Measurements from ENCODE around the gene TSPAN16. TPM values are rescaled to one million over a fixed set of nuclear protein-coding genes. Genes with fewer than 3 reads are reported as not detected.

TSPAN16 gene
- total RNA-seq, 1 donor from 2014 or later = not detected

DNA sequence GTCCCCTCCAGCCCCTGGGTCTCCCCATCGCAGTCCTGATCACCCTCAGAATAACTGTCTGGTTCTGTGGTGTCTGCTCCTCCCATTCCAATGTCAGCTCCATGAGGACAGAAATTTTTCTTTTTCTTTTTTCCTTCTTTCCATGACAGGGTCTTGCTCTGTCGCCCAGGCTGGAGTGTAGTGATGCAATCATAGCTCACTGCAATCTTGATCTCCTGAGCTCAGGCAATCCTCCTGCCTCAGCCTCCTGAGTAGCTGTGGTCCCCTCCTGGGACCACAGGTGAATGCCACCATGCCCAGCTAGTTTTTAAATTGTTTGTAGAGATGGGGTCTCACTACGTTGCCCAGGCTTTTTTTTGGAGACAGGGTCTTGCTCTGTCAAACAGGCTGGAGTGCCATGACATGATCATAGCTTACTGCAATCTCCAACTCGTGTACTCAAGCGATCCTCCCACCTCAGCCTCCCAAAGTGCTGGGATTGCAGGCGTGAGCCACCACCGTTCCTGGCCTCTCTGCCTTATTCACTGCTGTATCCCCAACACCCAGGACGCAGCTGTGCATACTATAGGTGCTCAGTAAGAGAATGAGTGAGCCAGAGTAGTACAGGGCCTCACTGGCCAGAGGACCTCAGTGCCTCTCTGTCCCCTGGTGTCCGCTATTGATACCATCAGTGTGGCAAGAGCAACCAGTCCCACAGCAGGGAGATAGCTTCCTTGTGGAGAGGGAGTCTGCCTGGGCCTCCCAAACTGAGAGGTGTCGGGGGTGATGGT is 28.5 kb upstream of the TSPAN16 start:
- DNase-seq (ENCODE audit: low spot score in 2 of 2) = no peak
- no peak for FAIRE-seq

DNA sequence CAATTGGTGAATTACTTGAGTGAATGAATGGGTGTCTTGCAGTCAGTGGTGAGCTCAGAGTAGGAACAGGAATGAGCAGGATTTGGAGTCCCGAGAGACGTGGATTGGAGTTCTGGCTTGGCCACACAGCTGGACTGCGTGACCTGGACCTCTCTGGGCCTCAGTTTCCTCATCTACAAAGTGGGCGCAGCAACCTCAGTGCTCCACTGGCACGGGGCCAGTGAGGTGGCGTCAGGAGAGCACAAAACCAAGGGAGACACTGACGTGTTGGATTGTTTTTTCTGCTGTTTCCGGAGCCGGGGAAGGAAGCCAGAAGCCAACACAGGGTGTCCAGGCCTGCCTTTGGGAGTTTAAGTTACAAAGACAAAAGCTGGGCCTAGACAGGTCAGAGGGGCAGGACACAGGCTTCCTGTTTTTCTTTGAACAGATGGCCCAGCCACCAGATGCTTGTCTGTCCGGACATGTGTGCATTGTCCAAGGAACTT is 27.1 kb upstream of the TSPAN16 start:
- FAIRE-seq (no peak), DNase-seq (ENCODE audit: low spot score in 2 of 2) (peak in 1 of 2 donors; percentile 50)

DNA sequence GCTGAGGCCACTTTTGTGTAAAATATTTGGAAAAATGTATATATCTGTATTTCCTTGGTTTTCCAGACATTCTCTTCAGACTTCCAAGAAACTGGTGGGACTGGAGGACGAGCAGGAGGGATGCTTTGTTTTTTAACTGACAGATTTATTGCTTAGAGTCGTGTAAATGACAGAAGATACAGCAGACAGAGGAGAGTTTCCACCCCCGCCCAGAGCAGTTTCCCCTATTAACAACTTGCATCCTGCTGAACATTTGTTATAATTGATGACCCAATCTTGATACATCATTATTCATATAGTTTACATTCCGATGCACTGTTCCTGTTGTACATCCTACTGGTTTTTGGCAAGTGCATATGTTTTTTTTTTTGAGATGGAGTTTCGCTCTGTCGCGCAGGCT is 26.6 kb upstream of the TSPAN16 start:
- no peak for DNase-seq (ENCODE audit: low spot score in 2 of 2)

DNA sequence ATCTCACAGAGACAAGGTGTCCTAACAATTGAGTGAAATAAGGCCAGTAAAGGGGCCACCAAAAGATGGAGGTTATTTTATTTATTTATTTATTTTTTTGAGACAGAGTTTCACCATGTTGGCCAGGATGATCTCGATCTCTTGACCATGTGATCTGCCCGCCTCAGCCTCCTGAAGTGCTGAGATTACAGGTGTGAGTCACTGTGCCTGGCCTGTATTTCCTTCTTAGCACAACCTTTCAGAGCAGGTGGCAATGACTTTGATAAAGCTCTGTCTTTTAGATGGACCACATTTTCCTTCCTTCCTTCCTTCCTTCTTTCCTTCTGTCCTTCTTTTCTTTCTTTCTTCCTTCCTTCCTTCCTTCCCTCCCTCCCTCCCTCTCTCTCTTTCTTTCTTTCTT is 22.7 kb upstream of the TSPAN16 start:
- DNase-seq (ENCODE audit: low spot score in 2 of 2) (no peak), FAIRE-seq (no peak)

More for the DNA sequence above, 26.6 kb upstream of the TSPAN16 start:
- FAIRE-seq = no peak

DNA sequence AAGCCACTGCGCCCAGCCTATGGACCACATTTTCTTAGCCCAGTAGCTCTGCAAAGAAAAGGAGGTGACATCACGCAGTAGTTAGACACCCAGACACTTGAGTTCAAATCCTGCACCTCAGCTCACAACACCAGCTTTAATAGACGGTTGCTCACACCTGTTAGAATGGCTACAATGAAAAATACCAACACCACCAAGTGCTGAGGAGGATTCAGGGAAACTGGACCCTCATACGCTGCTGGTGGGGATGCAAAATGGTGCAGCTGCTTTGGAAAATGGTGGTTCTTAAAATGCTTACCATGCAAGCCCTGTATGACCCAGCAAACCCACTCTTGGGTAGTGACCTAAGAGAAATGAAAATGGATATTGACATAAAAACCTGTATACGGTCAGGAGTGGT is 22.0 kb upstream of the TSPAN16 start:
- FAIRE-seq (no peak), DNase-seq (ENCODE audit: low spot score in 2 of 2) (no peak)

DNA sequence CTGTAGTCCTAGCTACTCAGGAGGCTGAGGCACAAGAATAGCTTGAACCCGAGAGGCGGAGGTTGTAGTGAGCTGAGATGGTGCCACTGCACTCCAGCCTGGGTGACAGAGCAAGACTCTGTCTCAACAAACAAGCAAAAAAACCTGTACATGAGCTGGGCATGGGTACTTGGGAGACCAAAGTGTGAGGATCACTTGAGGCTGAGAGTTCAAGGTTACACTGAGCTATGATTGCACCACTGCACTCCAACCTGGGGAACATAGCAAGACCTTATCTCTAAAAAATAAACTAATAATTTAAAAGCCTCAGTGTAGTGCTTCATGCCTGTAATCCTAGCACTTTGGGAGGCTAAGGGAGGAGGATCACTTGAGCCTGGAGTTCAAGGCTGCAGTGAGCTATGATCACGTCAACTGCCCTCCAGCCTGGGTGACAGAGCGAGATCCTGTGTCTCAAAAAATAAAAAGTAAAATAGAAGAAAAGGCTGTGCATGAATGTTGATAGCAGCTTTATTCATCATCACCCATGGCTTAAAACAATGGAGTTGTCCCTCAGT is 21.4 kb upstream of the TSPAN16 start:
- FAIRE-seq (no peak), DNase-seq (ENCODE audit: low spot score in 2 of 2) (no peak)

DNA sequence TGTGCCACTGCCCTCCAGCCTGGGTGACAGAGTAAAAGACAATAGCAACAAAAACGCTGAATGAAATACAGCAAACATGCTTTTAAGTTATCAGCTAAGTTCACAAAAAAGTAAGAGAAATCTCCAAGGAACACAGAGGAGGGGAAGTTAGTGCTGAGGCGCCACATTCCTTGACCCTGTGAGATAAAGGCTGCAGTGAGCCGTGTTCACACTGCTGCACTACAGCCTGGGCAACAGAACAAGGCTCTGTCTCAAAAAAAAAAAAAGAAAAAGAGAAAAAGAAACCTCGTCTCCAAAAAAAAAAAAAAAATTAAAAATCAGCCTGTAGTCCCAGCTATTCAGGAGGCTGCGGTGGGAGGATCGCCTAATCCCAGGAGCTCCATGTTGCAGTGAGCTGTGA is 17.3 kb upstream of the TSPAN16 start:
- FAIRE-seq = no peak
- no peak for DNase-seq (ENCODE audit: low spot score in 2 of 2)

DNA sequence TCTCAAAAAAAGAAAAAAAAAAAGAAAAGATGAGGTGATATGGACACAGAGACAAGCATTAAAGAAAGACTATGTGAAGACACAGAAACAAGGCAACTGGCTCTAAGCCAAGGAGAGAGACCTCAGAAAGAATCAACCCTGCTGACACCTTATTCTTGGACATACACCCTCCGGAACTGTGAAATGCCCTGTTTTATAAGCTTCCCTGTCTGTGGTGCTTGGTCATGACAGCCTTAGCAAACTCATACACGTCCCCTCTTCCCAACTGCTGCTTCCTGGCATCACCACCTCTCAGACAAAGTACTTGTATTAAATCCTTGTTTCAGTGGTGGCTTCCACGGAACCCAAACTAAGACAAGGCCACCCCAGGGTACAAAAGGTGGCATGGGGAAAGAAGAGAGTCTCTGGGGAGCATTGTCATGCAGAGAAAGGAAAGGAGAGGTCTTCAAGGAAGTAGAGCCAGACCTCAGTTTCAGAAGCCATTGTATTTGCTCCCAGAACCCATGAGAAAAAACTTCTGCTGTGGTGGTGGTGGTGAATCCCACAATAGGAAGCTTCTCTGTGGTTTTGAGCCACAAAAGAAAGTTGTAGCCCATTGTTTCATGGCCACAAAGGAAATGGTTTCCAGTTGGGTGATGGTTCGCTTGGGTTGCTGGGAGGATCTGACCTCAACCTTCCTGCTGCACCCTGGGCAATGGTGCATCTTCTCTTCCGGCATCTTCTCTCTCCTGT is 16.3 kb upstream of the TSPAN16 start:
- FAIRE-seq = no peak

DNA sequence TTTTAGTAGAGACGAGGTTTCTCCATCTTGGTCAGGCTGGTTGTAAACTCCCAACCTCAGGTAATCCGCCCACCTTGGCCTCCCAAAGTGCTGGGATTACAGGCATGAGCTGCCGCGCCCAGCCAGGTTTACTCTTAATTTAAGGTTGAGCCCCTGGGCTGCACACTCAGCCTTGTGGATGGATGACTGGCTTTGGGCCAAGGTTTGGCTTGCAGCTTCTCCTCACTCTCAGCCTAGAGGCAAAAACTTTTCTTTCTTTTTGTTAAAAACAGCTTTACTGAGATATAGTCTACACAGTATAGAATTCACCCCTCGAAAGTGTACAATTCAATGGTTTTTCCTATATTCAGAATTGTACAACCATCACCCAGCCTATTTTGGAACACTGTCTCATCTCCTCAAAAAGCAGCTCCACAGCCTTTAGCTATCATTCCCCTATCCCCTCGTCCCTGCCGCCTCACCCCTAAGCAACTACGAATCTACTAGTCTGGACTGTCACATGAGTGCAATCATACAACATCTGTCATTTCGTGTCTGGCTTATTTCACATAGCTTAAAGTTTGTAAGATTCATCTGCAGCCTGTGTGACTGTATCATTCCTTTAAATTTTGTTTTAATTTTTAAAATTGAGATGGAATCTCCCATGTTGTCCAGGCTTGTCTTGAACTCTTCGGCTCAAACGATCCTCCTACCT is 14.5 kb upstream of the TSPAN16 start:
- FAIRE-seq = no peak
- no peak for DNase-seq (ENCODE audit: low spot score in 2 of 2)

More for the DNA sequence above, 16.3 kb upstream of the TSPAN16 start:
- DNase-seq (ENCODE audit: low spot score in 2 of 2) = no peak

DNA sequence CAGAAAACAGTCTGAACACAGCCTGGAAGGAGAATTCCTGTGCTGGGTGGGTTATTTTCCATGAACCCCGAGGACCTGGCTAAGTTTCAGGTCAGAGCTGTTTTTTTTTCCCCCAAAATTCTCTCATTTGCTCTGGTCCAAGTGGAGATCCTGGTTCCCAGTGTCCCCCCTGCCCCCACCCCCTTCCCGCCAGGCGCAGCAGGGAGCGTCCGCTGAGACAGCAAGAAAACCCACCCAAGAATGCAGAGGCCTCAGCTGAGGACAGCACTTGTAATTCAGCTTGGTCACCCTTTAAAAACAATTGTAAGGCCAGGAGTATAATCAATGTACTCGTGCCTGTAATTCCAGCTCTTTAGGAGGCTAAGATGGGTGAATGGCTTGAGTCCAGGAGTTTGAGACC is 11.4 kb upstream of the TSPAN16 start:
- no peak for FAIRE-seq
- DNase-seq (ENCODE audit: low spot score in 2 of 2) = no peak

DNA sequence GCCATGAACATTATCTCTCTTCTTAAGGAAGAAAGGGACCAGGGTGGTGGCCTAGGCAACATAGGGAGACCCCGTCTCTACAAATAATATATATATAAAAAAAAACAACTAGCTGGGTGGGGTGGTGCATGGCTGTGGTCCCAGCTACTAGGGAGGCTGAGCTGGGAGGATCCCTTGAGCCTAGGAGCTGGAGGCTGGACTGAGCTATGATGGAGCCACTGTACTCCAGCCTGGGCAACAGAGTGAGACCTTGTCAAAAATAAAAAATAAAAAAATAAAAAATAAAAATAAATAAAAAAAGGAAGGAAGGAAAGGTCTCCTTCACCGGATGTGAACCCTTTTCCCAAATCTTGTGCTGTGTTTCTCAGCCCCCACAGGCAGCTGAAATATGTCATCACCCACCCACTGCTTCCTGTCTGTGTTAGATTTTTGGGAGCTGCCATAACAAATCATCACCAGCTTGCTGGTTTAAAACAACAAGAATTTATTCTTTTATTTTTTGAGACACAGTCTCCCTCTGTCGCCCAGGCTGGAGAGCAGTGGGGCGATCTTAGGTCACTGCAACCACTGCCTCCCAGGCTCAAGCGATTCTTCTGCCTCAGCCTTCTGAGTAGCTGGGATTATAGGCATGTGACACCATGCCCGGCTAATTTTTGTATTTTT is 9.5 kb upstream of the TSPAN16 start:
- no peak for DNase-seq (ENCODE audit: low spot score in 2 of 2)
- FAIRE-seq = no peak

DNA sequence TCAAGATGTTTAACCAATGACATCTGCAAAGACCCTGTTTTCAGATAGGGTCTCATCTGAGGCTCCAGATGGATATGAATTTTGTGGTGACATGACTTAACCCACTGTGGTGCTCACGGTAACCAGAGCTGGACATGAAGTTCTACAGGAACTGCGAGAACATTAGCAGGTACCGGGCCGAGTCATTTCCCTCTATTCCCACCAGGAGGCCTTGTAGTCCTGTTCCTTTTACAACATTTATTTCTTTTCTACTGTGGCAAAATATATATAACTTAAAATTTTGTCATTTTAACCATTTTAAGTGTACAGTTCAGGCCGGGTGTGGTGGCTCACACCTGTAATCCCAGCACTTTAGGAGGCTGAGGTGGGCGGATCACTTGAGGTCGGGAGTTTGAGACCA is 7.6 kb upstream of the TSPAN16 start:
- FAIRE-seq (no peak), DNase-seq (ENCODE audit: low spot score in 2 of 2) (no peak)

DNA sequence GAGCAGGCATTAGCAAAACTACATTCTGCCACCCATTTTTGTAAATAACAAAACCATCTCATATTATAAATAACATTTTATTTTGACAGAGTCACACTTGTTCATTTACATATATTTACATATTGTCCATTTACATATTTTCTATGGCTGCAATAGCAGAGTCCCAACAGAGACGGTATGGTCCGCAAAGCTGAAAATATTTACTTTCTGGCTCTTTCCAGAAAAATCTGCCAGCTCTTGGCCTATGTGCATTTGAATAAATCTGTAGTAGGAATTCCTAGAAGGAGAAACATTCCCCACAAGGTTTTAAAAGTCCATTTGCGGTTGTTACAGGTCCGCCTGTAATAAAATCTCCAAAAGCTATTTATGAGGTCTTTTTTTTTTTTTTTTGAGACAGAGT is 5.7 kb upstream of the TSPAN16 start:
- FAIRE-seq = no peak

DNA sequence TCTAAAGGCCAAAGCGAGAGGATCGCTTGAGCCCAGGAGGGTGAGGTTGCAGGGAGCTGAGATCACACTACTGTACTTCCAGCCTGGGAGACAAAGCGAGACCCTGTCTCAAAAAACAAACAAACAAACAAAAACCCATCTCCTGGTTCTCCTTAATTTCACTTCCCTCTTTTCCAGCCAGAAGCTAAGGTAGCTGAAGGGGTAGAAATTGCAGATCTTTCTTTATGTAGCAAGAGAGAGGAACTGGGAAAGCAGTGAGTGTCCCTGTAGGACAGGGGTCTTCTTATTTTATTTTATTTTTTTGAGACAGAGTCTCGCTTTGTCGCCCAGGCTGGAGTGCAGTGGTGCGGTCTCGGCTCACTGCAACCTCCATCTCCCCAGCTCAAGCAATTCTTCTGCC is 4.5 kb upstream of the TSPAN16 start:
- FAIRE-seq = no peak
- DNase-seq (ENCODE audit: low spot score in 2 of 2) = no peak

More for the DNA sequence above, 5.7 kb upstream of the TSPAN16 start:
- no peak for DNase-seq (ENCODE audit: low spot score in 2 of 2)

DNA sequence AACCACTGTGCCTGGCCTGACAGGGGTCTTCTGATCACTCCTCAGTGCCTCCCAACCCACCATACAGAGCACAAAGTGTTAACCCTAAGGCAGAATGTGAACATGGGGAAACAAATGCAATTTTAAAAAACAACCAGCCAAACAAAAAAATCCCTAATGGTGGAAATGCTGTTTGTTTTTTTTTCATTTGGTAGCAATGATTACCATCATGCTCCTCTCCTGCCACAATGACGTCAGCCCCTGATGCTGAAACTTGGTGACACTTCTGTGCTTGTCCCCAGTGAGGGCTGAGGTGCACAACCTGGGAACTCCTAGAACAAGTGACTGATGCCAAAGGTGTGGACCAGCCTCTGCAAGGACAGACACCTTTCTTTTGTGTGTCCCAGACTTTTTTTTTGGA is 4.0 kb upstream of the TSPAN16 start:
- FAIRE-seq = no peak

DNA sequence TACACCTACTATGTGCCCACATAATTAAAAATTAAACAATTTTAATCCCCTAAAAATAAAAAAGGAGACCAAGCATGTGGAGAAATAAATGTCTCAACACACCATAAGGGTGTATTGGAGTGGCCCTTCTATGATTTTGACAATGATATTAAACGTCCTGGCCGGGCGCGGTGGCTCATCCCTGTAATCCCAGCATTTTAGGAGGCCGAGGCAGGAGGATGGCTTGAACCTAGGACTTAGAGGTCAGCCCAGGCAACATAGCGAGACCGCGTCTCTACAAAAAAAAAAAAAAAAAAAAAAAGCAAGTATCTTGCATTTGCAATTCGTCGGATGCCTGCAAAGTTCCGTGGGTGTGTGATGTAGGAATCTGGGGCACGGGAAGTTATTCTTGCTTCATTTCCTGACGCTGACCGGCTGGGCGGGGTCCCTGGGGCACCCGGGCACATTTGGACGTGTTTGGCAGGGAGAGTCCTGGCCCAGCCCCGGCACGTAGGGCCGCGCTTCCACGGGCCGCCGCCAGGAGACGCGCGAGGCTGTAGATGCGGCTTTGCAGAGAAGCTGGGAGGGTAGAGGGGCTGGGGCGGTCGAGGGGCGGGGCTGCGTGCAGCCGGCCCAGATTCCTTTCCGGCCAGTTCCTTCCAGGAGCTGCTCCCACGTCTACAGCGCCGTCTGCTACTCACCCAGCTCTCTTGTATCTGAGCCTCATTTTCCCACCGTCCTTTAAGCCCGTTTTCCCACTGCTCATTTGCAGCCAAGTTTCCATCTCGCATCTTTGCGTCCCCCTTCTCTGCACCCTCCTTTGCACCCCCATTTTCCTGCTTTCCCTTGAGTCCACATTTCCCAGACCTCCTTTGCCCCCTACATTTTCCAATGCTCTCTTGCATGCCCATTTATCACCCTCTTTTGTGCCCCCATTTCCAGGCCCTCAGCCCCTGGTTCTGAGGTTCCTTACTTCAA is 2.2 kb upstream of the TSPAN16 start:
- no peak for FAIRE-seq
- peak; percentile 79 to 88 for DNase-seq (ENCODE audit: low spot score in 2 of 2)

More for the DNA sequence above, 4.0 kb upstream of the TSPAN16 start:
- no peak for DNase-seq (ENCODE audit: low spot score in 2 of 2)

DNA sequence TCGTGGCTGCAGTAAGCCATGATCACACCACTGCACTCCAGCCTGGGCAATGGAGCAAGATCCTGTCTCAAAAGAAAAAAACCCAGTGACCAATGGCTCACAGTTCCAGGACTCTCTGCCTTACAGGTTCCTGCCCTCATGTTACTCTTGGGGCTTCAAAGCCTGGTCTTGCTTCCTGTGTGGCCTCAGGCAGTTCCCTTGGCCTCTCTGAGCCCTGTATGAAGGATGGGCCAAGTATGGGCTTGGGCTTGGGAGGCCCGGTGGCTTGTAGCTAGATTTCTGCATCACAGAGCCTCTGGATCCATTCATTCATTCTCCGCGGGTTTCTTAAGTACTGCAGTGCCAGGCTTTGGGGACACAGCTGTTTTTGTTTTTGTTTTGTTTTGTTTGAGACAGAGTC is 780 bp upstream of the TSPAN16 start:
- no peak for FAIRE-seq
- no peak for DNase-seq (ENCODE audit: low spot score in 2 of 2)

DNA sequence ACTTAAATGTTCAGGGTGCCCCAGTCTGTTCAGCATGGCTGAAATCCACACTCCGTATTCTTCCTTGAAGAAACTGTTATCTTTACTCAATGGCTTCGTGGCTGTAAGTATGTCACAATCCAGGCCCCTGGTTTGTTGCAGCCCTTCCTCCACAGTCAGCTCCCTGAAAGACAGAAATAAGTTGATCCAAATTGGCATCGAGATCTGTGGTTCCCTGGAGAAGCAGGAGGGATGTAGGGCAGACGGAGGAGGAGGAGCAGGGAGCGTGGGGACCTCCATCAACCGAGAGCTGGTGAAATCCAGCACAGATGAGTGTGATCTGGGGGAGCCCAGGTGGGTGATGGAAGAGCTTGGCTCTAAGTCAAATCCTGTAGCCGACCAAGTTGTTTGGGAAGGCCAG is 304 bp downstream of the TSPAN16 start:
- FAIRE-seq = no peak
- DNase-seq (ENCODE audit: low spot score in 2 of 2) = no peak

Data from frontal cortex (tissue), 4 donors.